Karpas-422 (cell line): ENCODE results near the gene MGAT4A. TPM values are rescaled to one million over a fixed set of nuclear protein-coding genes. Genes with fewer than 3 reads are reported as not detected.

ENCODE experiments used
- DNase-seq: peaks from one replicate; pipeline ENCODE4 v3.0.0-alpha.2; 2015
- H2AFZ ChIP-seq: fragments of 200-600 bp; sonication (generic); 2 replicates; pipeline ENCODE4 v1.6.1; 2014; ENCODE audit warnings: antibody characterized with exemption, low read length, mixed read lengths
- H3K27ac ChIP-seq: fragments of 200-600 bp; sonication (generic); 2 replicates; pipeline ENCODE4 v1.5.1; 2014; ENCODE audit warnings: mild to moderate bottlenecking, low read length, moderate library complexity
- H3K27me3 ChIP-seq: fragments of 200-600 bp; sonication (generic); 2 replicates; pipeline ENCODE4 v1.6.1; 2014; ENCODE audit warnings: low read length, mixed read lengths
- H3K36me3 ChIP-seq: fragments of 200-600 bp; sonication (generic); 2 replicates; pipeline ENCODE4 v1.6.1; 2014; ENCODE audit warnings: low read length, mixed read lengths; ENCODE audit not compliant: insufficient read depth
- H3K4me1 ChIP-seq: fragments of 200-600 bp; sonication (generic); 2 replicates; pipeline ENCODE4 v1.6.1; 2014; ENCODE audit warnings: mild to moderate bottlenecking, low read length, mixed read lengths
- H3K4me2 ChIP-seq: fragments of 200-600 bp; sonication (generic); 2 replicates; pipeline ENCODE4 v1.6.1; 2014; ENCODE audit warnings: low read length, low read depth, mild to moderate bottlenecking; ENCODE audit not compliant: poor library complexity, severe bottlenecking
- H3K4me3 ChIP-seq: fragments of 200-600 bp; sonication (generic); 2 replicates; pipeline ENCODE4 v1.5.1; 2014; ENCODE audit warnings: mild to moderate bottlenecking, antibody characterized with exemption, low read length, mixed read lengths
- H3K79me2 ChIP-seq: fragments of 200-600 bp; sonication (generic); 2 replicates; pipeline ENCODE4 v1.6.1; 2014; ENCODE audit warnings: mild to moderate bottlenecking, low read length, mixed read lengths
- H3K9ac ChIP-seq: fragments of 200-600 bp; sonication (generic); 2 replicates; pipeline ENCODE4 v1.6.0; 2014; ENCODE audit warnings: low read length
- H3K9me2 ChIP-seq: fragments of 200-600 bp; sonication (generic), shearing (Covaris generic); replicated peaks from 2 replicates; pipeline ENCODE4 v1.6.0; 2014; ENCODE audit warnings: mild to moderate bottlenecking, low read length, moderate library complexity; ENCODE audit not compliant: insufficient read depth
- H3K9me3 ChIP-seq: fragments of 300-700, 200-600 bp; sonication (generic); 2 replicates; pipeline ENCODE4 v1.6.1; 2014; ENCODE audit warnings: low read length, mixed read lengths
- H4K20me1 ChIP-seq: fragments of 200-600 bp; sonication (generic); 2 replicates; pipeline ENCODE4 v1.6.1; 2014; ENCODE audit warnings: mild to moderate bottlenecking, antibody characterized with exemption, low read length, low read depth; ENCODE audit not compliant: insufficient read depth
- total RNA-seq: library from RNA; depleted of rRNA; stranded (reverse); fragments of >200 nt; shearing (Covaris generic); gene quantifications from 2 replicates; pipeline ENCODE4 v1.2.3, GENCODE V29; 2014; ENCODE audit warnings: low replicate concordance

The MGAT4A gene
- total RNA-seq, 1 experiment from 2014 or later: 0.15 TPM

GRCh38 chr2:98623657-98624056 lies 107.3 kb downstream of the MGAT4A start:
- Histone ChIP-seq H3K27ac (no peak overlapping the region), H3K9me2 (no peaks in the 10 kb centered on the region), H3K27me3 (no peaks in the 10 kb centered on the region), H3K4me1 (peaks cover 16% of the 10 kb centered on the region), H2AFZ (no peak overlapping the region), H3K4me2 (no peak overlapping the region), H3K36me3 (no peaks in the 10 kb centered on the region), H3K9ac (no peak overlapping the region), H4K20me1 (no peaks in the 10 kb centered on the region), H3K79me2 (no peaks in the 10 kb centered on the region), H3K4me3 (no peak overlapping the region), H3K9me3 (no peaks in the 10 kb centered on the region)
- no peak for DNase-seq

- Histone ChIP-seq H3K4me2 (no peak overlapping the region), H3K79me2 (no peaks in the 10 kb centered on the region), H2AFZ (no peak overlapping the region), H4K20me1 (no peaks in the 10 kb centered on the region), H3K9me2 (no peaks in the 10 kb centered on the region), H3K27me3 (no peaks in the 10 kb centered on the region), H3K36me3 (peaks cover 32% of the 10 kb centered on the region; the same call in 1 of the 2 replicates), H3K27ac (no peak overlapping the region), H3K4me3 (no peak overlapping the region), H3K9ac (no peak overlapping the region), H3K9me3 (no peaks in the 10 kb centered on the region), H3K4me1 (peaks cover 5% of the 10 kb centered on the region)
- DNase-seq: no peak
Observed at GRCh38 chr2:98617149-98617548, 113.8 kb downstream of the MGAT4A start.

GRCh38 chr2:98615481-98615880 lies 115.5 kb downstream of the MGAT4A start:
- H3K27ac ChIP-seq: no peak overlapping the region
- peaks cover 9% of the 10 kb centered on the region for H3K79me2 ChIP-seq
- H3K9me2 ChIP-seq: no peaks in the 10 kb centered on the region
- H3K4me3 ChIP-seq: no peak overlapping the region
- H4K20me1 ChIP-seq: no peaks in the 10 kb centered on the region
- no peaks in the 10 kb centered on the region for H3K9me3 ChIP-seq
- DNase-seq: no peak
- no peak overlapping the region for H3K9ac ChIP-seq
- H3K4me1 ChIP-seq: peaks cover 3% of the 10 kb centered on the region
- no peak overlapping the region for H3K4me2 ChIP-seq
- peaks cover 44% of the 10 kb centered on the region; the same call in 1 of the 2 replicates for H3K36me3 ChIP-seq
- no peaks in the 10 kb centered on the region for H3K27me3 ChIP-seq
- H2AFZ ChIP-seq: no peak overlapping the region

- Histone ChIP-seq H3K4me3 (no peak overlapping the region), H3K4me2 (no peak overlapping the region), H3K27ac (no peak overlapping the region), H3K9me2 (no peaks in the 10 kb centered on the region), H4K20me1 (no peaks in the 10 kb centered on the region), H3K79me2 (peaks cover 22% of the 10 kb centered on the region), H3K9me3 (no peaks in the 10 kb centered on the region), H3K9ac (no peak overlapping the region), H3K4me1 (peaks cover 16% of the 10 kb centered on the region), H3K27me3 (no peaks in the 10 kb centered on the region), H2AFZ (no peak overlapping the region), H3K36me3 (peaks cover 49% of the 10 kb centered on the region; the same call in 1 of the 2 replicates)
- no peak for DNase-seq
Observed at GRCh38 chr2:98614024-98614739, 116.8 kb downstream of the MGAT4A start.

- H4K20me1 ChIP-seq: peaks cover 7% of the 10 kb centered on the region; the same call in 1 of the 2 replicates
- H3K27me3 ChIP-seq: no peaks in the 10 kb centered on the region
- H3K79me2 ChIP-seq: peaks cover 69% of the 10 kb centered on the region
- peak; percentile 51 for DNase-seq
- H3K36me3 ChIP-seq: peaks cover 24% of the 10 kb centered on the region; the same call in 1 of the 2 replicates
- peaks cover 34% of the 10 kb centered on the region for H3K4me1 ChIP-seq
- no peaks in the 10 kb centered on the region for H3K9me2 ChIP-seq
- peak overlapping the region; percentile 43; the same call in 1 of the 2 replicates for H3K27ac ChIP-seq
- H3K4me2 ChIP-seq: peak overlapping the region; percentile 75
- peak overlapping the region; percentile 98 for H3K4me3 ChIP-seq
- no peaks in the 10 kb centered on the region for H3K9me3 ChIP-seq
- H3K9ac ChIP-seq: peak overlapping the region; percentile 96
- peak overlapping the region; percentile 90 for H2AFZ ChIP-seq
Observed at GRCh38 chr2:98608962-98609604, 121.8 kb downstream of the MGAT4A start.

- H3K4me2 ChIP-seq: peak within 1 kb of the TSS; percentile 75
- H3K79me2 ChIP-seq: peaks cover 69% of the 10 kb centered on the region
- H3K9ac ChIP-seq: peak within 1 kb of the TSS; percentile 96
- peak within 1 kb of the TSS; percentile 98 for H3K4me3 ChIP-seq
- no peaks in the 10 kb centered on the region for H3K9me3 ChIP-seq
- peaks cover 7% of the 10 kb centered on the region; the same call in 1 of the 2 replicates for H4K20me1 ChIP-seq
- H3K4me1 ChIP-seq: peaks cover 34% of the 10 kb centered on the region
- H3K27me3 ChIP-seq: no peaks in the 10 kb centered on the region
- peak within 1 kb of the TSS; percentile 67 for H3K27ac ChIP-seq
- DNase-seq: peak; percentile 96
- H3K9me2 ChIP-seq: no peaks in the 10 kb centered on the region
- peak within 1 kb of the TSS; percentile 91 for H2AFZ ChIP-seq
- H3K36me3 ChIP-seq: peaks cover 22% of the 10 kb centered on the region; the same call in 1 of the 2 replicates
Observed at GRCh38 chr2:98608116-98608961, 122.6 kb downstream of the MGAT4A start, which contains the start of the genes COA5 and UNC50. COA5 (minus strand) TSS chr2:98608512; CDS start chr2:98608405, 107 bp downstream. UNC50 (plus strand) TSS chr2:98608589; CDS start chr2:98609760, 1,171 bp downstream.

- peaks cover 19% of the 10 kb centered on the region; the same call in 1 of the 2 replicates for H3K36me3 ChIP-seq
- peak overlapping the region; percentile 67 for H3K27ac ChIP-seq
- peaks cover 69% of the 10 kb centered on the region for H3K79me2 ChIP-seq
- no peaks in the 10 kb centered on the region for H3K9me3 ChIP-seq
- peak overlapping the region; percentile 96 for H3K9ac ChIP-seq
- H4K20me1 ChIP-seq: peaks cover 7% of the 10 kb centered on the region; the same call in 1 of the 2 replicates
- peaks cover 34% of the 10 kb centered on the region for H3K4me1 ChIP-seq
- no peaks in the 10 kb centered on the region for H3K27me3 ChIP-seq
- DNase-seq: no peak
- no peaks in the 10 kb centered on the region for H3K9me2 ChIP-seq
- H2AFZ ChIP-seq: peak overlapping the region; percentile 91; the same call in 1 of the 2 replicates
- peak overlapping the region; percentile 98 for H3K4me3 ChIP-seq
- H3K4me2 ChIP-seq: peak overlapping the region; percentile 75
Observed at GRCh38 chr2:98607741-98608115, 123.2 kb downstream of the MGAT4A start.
